GM21576 (cell line): ENCODE measurements around the gene ACAP1.

ENCODE experiments used
- ATAC-seq: cut with Tn5 transposase; IDR thresholded peaks from one replicate; pipeline ENCODE4 v1.9.1; 2021; ENCODE audit warnings: mild to moderate bottlenecking, moderate library complexity; ENCODE audit not compliant: unreplicated experiment

Gene ACAP1

GRCh38 chr17:7309628-7310027 is 26.7 kb upstream of the ACAP1 start:
- ATAC-seq, result no peak

DNA sequence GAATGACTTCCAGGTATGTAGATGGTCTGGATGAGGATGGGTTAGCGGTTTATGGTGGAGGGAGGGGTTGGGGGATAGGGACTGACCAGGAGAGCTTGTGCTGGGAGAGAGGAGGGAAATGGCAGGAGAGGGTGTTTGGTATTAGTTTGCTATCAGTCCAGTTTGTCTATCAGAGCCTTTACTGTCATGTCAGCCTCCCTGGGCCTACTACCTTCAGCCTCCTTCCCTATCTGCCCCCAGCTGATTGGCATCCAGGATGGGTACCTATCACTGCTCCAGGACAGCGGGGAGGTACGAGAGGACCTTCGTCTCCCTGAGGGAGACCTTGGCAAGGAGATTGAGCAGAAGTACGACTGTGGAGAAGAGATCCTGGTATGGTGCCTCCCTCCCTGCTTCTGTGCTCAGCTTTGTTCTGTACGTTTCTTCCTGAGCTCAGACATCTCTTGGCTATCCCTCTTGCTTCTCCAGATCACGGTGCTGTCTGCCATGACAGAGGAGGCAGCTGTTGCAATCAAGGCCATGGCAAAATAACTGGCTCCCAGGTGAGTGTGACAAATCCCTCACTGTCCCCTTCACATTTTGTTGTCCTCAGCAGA is 25.1 kb upstream of the ACAP1 start:
- ATAC-seq, result no peak

GRCh38 chr17:7312432-7313087 is 23.8 kb upstream of the ACAP1 start:
- ATAC-seq, result no peak

DNA sequence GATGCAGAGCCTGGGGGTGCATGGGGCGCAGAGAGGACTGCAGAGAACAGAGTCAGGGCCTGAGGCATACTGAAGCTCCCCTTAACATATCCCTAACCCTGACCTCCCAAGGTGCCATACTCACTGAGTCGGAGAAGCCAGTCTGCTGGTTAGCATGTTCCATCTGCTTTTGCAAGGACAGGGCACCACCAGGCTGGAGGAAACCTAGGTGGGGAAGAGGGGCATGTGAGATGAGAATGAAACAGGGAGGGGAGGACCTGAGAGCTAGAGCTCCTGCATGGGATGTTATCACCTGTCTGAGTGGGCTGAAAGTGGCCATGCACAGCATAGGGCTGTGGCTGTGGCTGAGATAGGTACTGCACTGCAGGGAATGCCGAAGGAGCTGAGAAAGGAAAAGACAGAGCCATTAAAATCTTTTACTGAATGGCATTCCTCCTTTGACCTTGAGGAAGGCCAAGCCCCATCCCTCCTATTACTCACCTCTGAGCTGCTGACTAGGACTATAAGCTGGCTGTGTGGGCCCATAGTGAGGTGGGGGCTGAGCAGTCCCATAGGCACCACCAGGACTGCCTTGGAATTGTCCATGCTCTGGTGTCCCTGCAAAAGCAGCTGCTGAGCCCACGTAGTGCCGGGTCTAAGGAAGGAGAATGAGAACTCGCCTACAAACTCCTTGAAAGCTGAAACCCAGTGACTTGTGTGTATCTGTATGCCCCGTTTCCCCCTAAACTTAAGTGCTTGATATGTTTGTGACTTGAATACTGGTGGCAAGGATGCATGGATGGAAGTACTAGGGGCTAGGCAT is 23.0 kb upstream of the ACAP1 start:
- ATAC-seq, result no peak

GRCh38 chr17:7313890-7314718 is 22.2 kb upstream of the ACAP1 start:
- no peak for ATAC-seq

DNA sequence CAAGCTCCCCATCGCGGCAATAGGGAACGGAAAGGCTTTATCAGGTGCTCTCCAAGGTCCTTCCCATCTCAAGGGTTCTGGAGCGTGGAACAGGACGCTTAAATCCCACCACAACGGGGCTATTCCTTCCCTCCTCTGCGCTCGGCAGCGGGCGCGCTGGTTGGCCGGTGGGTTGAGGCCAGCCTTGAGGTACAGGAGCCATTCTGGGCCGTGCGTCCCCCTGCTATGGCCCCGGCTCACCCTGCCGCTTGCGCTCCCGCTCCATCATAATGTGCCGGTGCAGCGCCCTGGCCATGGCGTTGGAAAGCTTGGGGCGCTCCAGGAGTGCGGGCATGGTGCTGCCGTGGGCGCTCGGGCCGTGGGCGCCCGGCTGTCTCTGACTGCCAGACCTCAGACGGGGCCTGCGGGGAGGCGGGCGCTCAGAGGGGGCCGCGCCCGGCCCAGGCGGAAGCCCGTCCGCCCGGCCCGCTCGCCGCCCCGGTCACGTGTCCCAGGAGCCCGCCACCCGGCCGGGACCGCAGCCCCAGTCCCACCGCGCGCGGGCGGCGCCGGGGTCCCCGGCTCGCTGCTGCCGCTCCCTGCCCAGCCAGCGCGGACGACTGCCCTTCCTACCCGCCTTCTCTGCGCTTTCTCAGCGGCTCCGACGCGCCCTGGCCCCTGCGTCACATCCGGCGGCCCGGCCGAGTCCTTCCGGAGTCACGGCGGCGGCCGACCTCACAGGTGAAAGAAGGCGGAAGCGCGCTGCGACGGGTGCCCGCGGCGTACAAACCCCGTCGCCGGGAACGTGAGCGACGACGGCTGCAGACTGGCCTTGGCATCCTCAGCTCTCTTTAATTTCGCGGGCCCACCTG is 21.4 kb upstream of the ACAP1 start, which contains the start of gene GPS2:
GPS2 (minus strand) TSS at position 642 of the 851 bp plus-strand sequence; CDS start at position 334, 308 bp downstream.
- ATAC-seq, result peak; percentile 64

- no peak for ATAC-seq
These were observed 20.6 kb upstream of the ACAP1 start for GRCh38 chr17:7315570-7316235.

- ATAC-seq, result no peak
These were observed 19.0 kb upstream of the ACAP1 start for GRCh38 chr17:7317161-7317803.

- ATAC-seq, result no peak
These were observed 18.0 kb upstream of the ACAP1 start for GRCh38 chr17:7318121-7318860.

GRCh38 chr17:7321466-7321865 is 14.9 kb upstream of the ACAP1 start:
- ATAC-seq, result no peak

GRCh38 chr17:7322520-7323194 is 13.7 kb upstream of the ACAP1 start:
- no peak for ATAC-seq

- ATAC-seq, result no peak
These were observed 12.4 kb upstream of the ACAP1 start for GRCh38 chr17:7323731-7324437.

GRCh38 chr17:7324438-7324779 is 11.9 kb upstream of the ACAP1 start:
- no peak for ATAC-seq

DNA sequence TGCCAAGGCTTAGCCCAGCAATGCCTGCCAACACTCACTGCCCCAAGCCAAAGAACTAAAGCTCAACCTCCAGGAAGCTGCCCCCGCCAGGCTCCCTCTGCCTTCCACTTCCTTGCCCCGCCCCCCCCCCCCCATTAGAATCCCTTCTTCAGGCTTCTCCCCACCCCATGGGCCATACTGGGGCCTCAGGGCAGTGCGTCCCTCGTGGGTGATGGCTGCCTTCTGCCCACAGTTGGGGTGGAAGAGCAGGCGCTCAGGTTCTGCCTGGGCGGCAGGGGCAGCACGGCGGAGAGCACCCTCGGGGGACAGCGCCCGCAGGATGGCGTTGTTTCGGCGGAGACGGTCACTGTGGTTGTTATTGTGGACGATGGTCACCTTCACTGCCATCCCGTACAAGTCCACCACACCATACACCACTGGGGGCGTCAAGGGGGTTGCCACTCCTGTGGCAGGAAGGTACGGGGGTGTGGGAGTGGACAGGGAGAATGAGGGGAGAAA is 11.2 kb upstream of the ACAP1 start:
- no peak for ATAC-seq

DNA sequence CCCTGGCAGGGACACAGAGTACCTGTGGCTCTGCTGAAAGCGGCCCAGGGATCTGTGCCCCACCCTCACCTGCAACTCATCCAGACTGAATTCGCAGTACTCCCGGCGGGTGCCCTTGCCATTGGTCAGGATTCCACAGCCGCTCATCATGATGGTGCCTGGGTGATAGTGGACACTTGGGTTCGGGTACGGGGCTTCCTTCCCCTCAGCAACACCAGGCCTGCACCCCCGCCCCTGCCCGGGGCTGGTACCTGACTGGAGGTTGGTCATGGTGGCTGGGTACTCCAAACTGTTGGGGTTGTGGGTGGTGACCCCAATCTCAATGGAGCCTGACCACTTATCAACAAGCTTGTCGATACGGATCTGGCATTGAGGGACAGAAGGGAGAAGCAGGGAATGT is 10.1 kb upstream of the ACAP1 start:
- ATAC-seq, result no peak

- no peak for ATAC-seq
These were observed 9.3 kb upstream of the ACAP1 start for GRCh38 chr17:7327056-7327455.

- ATAC-seq, result no peak
These were observed 8.8 kb upstream of the ACAP1 start for GRCh38 chr17:7327501-7327900.
